Endometrial microvascular endothelial cells (primary cell): ENCODE results near the gene MAPK9. TPM values are rescaled to one million over a fixed set of nuclear protein-coding genes. Genes with fewer than 3 reads are reported as not detected.

Experiments used
- in situ Hi-C: cut with HindIII; loops from 2 replicates; pipeline ENCODE4 v1.10.0; 2017; ENCODE audit warnings: low sequenced_read_pairs, low pct_unique_long_range_greater_than_20kb; ENCODE audit errors: inconsistent ontology term
- total RNA-seq: library from RNA; depleted of rRNA; stranded (reverse); fragments of >200 nt; gene quantifications from one replicate; pipeline ENCODE4 v1.2.3, GENCODE V29; 2015; ENCODE audit errors: inconsistent ontology term

MAPK9 gene
- total RNA-seq, 1 donor from 2014 or later, result 26.7 TPM

- in situ Hi-C loops, result no loop called here
These were observed 104.1 kb downstream of the MAPK9 start for GRCh38 chr5:180187767-180188166.

Other genes starting within 250 kb of the MAPK9 start
- gene RNF130, start 220.3 kb downstream of the MAPK9 start, total RNA-seq, result 66.7 TPM
- not detected for gene RASGEF1C, start 82.9 kb downstream of the MAPK9 start, total RNA-seq
- gene GFPT2, start 61.3 kb upstream of the MAPK9 start, total RNA-seq, result 6.2 TPM
- 16.2 TPM for gene CNOT6, start 202.3 kb upstream of the MAPK9 start, total RNA-seq